HTR-8/SVneo (cell line): ENCODE data around the gene ZNF438.

Experiments used
- DNase-seq: peaks from one replicate; pipeline ENCODE4 v3.0.0; 2011; ENCODE audit warnings: low spot score, mixed read lengths; ENCODE audit not compliant: insufficient read length
- FAIRE-seq: peaks from 2 replicates; lab custom pipeline; 2011; peaks lifted over from hg19 to GRCh38; lab: Jason Lieb, UNC

ZNF438 gene

DNA sequence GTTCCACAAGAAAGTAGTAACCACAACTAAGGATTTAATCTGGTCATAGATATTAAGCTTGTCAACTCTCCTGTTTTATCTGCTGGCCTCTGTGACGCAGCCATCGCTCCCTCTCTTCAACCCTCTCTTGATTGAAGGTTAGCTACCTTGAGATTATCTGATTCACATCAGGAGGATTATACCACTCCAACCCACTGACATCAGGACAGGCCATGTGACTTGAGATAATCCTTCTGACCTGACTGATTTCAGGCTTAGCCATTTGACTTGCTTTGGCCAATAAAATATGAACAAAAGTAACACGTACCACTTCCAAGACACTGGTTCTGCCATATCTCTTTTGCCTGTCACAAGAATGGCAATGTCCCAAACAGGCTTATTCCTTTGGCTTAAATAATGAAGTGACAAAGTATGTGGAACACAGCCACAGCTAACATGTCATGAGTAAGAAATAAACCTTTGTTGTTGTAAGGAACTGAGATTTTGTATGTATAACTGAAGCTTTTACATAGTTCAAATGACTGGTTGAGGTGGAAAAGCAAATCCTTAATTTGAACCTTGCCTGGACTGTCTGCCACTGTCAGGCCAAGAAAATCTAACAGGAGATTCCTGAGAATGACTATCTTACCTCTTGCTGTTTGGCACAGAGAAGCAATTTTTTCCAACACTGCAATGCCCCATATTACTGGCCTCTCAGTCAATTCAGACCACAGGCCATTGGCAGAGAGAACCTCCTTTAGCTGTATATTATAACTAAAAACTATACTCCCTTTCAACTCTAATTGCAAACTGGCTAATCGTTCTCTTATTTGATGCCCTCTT lies 13.9 kb downstream of the ZNF438 start:
- FAIRE-seq: peak; percentile 75

GRCh38 chr10:31014161-31014875 lies 17.3 kb downstream of the ZNF438 start:
- DNase-seq (no peak), FAIRE-seq (no peak)

More for the DNA sequence above, 13.9 kb downstream of the ZNF438 start:
- no peak for DNase-seq

GRCh38 chr10:31013331-31013730 lies 18.3 kb downstream of the ZNF438 start:
- FAIRE-seq (no peak), DNase-seq (no peak)

DNA sequence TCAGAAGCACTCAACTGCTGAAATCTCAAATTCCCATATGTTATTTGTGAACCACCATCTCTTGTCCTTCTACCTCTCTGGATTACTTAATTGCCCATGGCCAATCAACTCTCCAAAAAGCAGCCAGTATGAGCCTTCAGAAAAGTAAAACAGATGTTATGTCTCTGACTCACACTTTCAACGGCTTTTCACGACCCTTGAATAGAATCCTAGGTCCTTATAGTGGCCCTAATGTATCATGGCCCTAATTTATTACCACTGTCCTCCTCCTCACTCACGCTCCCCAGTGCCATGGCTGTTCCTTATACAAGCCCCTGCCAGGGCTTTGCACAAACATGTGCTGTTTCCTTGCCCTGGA lies 20.0 kb downstream of the ZNF438 start:
- FAIRE-seq (no peak), DNase-seq (no peak)

GRCh38 chr10:31011017-31011664 lies 20.5 kb downstream of the ZNF438 start:
- DNase-seq (no peak), FAIRE-seq (no peak)

DNA sequence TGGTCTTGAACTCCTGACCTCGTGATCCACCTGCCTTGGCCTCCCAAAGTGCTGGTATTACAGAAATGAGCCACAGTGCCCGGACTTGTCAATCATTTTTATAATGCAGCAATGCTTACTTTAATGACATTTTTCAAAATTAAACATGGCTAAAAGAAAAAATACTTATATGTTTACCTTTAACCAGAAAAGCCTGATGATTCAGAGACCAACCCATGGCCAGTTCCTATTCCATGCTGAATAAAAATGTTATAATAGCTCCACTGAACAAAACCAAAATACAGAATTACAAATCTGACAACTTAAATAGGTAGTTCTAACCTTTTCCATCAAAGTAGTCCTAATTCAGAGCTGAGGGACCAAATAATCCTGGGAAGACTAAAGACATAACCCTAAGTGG lies 21.6 kb downstream of the ZNF438 start:
- no peak for DNase-seq
- FAIRE-seq: no peak

GRCh38 chr10:31005895-31006294 lies 25.8 kb downstream of the ZNF438 start:
- no peak for DNase-seq
- no peak for FAIRE-seq

- FAIRE-seq: no peak
- no peak for DNase-seq
Observed at GRCh38 chr10:31004611-31005193, 27.0 kb downstream of the ZNF438 start.

GRCh38 chr10:31001740-31002139 lies 29.9 kb downstream of the ZNF438 start:
- FAIRE-seq: no peak
- no peak for DNase-seq

DNA sequence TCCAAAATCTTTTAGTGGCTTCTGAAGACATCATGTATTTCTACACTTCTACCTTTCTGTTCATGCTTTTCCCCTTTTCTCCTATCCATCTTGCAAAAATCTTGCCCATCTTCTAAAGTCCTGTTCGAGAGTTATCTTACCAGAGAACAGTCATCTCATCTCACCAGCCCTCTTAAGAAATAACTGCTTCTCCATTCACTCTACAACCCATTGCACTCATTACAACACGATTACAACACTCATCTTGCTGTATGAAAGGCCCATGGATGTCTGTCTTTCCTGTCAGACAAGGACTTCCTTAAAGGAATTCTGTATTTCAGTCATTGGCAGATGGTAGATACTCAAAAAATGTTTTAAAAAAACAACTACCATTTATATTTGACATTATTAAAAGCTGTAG lies 30.8 kb downstream of the ZNF438 start:
- no peak for FAIRE-seq

DNA sequence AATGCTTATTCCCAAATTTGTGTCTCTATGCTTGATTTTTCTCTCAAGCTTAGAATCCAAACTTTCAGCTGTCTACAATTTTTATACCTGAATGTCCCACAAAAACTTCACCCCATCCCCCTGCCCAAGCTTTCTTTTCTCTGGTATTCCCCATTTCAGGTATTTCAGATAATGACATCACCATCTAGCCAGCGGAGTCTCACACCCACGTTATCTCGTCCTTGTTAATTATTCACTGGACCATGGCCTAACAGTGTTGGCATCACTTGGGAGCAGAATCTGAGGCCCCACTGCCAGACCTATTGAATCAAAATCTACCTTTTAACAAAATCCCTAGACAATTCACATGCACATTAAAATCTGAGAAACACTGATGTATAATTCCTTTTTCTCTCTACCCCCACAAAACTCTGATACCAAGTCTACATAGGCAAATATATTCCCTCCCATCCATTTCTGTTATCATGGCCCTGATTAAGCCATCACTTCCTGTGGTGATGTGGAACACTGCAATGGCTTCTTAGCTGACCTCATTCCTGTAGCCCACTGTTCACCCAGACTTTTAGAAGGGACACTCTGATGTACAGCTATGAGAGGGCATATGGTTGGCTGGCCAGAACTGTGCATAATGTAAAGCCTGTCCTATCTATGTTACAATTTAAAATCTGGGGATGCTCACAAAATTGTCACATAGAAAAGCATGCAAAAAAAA lies 31.4 kb downstream of the ZNF438 start:
- FAIRE-seq (no peak), DNase-seq (no peak)

More for the DNA sequence above, 30.8 kb downstream of the ZNF438 start:
- DNase-seq: no peak

DNA sequence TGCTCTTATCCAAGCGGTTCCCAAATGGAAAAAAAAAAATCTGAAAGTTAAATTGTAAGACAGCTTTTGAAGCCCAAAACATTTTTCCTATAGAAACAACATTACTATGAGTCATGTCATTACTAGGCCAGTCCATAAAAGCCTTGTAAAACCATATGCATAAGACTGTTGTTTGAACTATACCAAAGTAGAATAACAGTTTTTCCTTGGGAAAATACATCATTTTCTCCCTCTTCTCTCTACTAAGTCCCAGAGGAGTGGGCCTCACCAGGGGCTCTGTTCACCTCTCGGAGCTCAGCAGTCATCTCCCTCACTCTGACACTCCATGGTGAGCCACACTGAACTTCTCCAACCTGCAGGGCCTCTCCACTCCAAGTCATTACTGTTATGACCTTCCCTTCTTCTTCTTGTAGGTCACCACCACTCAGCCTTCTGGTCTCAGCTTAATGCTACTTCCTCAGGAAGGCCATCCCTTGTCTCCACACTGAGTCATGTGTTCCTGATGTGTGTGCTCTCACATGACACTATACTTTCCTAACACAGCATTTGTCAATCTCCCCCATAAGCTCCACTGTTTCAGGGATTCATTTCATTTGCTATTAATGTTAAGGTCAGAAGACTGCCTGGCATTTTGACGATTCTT lies 32.5 kb downstream of the ZNF438 start:
- FAIRE-seq: peak; percentile 49
- no peak for DNase-seq

- no peak for FAIRE-seq
- DNase-seq: no peak
Observed at GRCh38 chr10:30997536-30998235, 34.0 kb downstream of the ZNF438 start.

DNA sequence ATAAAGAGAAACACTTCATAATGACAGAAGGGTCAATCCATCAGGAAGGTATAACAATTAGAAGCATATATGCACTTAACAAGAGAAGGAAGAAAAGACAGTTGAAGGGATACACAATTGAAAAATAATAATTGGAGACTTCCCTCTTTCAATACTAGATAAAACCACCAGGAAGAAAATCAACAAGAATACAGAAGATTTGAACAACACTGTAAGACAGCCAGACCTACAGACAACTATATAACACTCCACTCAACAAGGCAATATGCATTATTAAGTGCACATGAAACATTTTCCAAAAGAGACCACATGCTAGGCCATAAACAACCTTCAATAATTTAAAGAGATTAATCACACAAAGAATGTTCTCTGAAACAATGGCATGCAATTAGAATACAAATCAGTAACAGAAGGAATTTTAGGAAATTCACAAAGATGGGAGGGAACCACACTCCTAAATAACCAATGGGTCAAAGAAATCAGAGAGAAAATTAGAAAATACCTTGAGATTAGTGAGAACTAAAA lies 35.1 kb downstream of the ZNF438 start:
- DNase-seq (no peak), FAIRE-seq (no peak)

- FAIRE-seq: no peak
Observed at GRCh38 chr10:30995081-30995770, 36.4 kb downstream of the ZNF438 start.

DNA sequence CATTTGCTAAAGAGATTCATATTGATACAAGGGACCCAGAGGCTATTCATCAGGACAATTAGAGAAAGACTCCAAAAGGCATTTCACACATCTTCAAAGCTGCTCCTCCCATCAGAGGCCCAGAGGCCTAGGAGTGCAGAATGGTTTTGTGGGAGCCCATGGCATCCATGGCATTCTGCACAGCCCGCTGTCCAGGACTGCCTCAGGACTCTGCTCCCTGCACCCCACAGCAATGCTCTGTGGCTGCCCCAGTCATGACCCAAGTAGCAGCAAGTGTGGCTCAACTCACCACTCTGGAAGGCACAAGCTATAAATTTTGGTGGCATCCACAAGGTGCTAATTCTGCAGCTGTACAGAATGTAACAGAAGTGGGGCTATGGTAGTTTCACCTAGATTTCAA lies 38.5 kb downstream of the ZNF438 start:
- FAIRE-seq: no peak
- no peak for DNase-seq

More at GRCh38 chr10:30995081-30995770, 36.4 kb downstream of the ZNF438 start:
- no peak for DNase-seq

- DNase-seq (no peak), FAIRE-seq (no peak)
Observed at GRCh38 chr10:30992681-30993080, 39.0 kb downstream of the ZNF438 start.

DNA sequence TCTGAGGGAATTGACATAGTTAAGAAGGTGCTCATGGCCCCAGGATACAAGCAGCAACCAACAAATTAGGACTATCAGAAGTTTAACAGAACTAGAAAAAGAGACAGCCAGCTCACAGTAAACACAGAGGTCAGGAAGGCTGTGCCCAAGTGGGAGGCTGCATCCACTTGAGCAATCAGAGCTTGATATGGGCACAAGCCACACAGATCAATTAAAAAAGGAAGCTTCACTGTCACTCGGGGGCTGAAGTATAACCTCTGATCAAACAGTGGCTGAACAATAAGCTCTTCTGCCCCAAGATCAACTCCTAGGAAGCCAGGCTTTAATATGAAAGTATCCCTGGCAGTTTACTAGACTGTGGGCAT lies 40.0 kb downstream of the ZNF438 start:
- FAIRE-seq (no peak), DNase-seq (no peak)
